Sigmoid colon (tissue), 4 donors: ENCODE measurements around the gene MGRN1.

Experiments
- EP300 ChIP-seq, 4 donors: sonication (generic); formaldehyde crosslinking; IDR thresholded peaks; one replicate each; pipeline ENCODE4 v1.6.1; 2017; ENCODE audit warnings: antibody characterized with exemption in 4 of 4
- POLR2A ChIP-seq, 2 donors: fragments of 450-650 bp; IDR thresholded peaks; one replicate each; pipeline ENCODE4 v1.6.1; 2016; ENCODE audit warnings: antibody characterized with exemption in 2 of 2, mild to moderate bottlenecking in 2 of 2, moderate library complexity in 2 of 2
- TF ChIP-seq, protein P1 (sequence below), 4 experiments: fragments of 450-650 bp in 3 of 4; fragments of 200-600 bp in 1 of 4; IDR thresholded peaks; one replicate each; pipeline ENCODE4 v1.5.1; 2016 to 2019; ENCODE audit warnings: antibody characterized with exemption in 4 of 4, mild to moderate bottlenecking in 3 of 4, moderate library complexity in 2 of 4

DNA sequence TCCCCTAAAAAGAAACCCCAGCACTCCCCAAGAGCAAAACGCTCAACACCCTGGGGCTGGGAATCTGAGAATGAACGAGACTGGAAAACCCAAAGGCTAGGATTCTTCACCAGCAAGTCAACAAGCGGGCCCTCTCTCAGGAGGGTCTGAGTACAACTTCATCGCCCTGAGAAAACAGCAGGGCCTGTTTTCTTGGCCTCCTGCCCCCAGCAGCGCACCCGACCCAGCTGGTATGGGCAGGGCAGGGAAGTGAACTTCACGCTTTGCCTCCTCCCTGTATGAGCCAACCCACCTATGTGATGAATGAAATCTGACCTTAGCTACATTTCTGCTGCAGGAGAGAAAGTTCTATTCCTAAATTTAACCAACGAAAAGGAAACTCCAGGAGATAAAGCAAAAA is 79.9 kb downstream of the MGRN1 start:
- TF ChIP-seq POLR2A (IDR thresholded peaks at IDR 0.05) (no peak), EP300 (IDR thresholded peaks at IDR 0.05) (no peak)
- TF ChIP-seq, protein P1, sequence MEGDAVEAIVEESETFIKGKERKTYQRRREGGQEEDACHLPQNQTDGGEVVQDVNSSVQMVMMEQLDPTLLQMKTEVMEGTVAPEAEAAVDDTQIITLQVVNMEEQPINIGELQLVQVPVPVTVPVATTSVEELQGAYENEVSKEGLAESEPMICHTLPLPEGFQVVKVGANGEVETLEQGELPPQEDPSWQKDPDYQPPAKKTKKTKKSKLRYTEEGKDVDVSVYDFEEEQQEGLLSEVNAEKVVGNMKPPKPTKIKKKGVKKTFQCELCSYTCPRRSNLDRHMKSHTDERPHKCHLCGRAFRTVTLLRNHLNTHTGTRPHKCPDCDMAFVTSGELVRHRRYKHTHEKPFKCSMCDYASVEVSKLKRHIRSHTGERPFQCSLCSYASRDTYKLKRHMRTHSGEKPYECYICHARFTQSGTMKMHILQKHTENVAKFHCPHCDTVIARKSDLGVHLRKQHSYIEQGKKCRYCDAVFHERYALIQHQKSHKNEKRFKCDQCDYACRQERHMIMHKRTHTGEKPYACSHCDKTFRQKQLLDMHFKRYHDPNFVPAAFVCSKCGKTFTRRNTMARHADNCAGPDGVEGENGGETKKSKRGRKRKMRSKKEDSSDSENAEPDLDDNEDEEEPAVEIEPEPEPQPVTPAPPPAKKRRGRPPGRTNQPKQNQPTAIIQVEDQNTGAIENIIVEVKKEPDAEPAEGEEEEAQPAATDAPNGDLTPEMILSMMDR (IDR thresholded peaks at IDR 0.05), result no peak
